Trophoblast cell (in vitro differentiated cells and primary cell): ENCODE data around the gene SF3B3.

ENCODE experiments used
- DNase-seq, 2 donors: peaks; one replicate each; pipeline ENCODE4 v3.0.0-alpha.2; 2016
- H2AFZ ChIP-seq: 2 replicates; pipeline ENCODE4 v1.6.1; 2013; ENCODE audit warnings: low read length, moderate library complexity, mild to moderate bottlenecking; ENCODE audit not compliant: insufficient read depth, poor library complexity
- H2AK5ac ChIP-seq: 2 replicates; pipeline ENCODE4 v1.6.1; 2013; ENCODE audit warnings: mild to moderate bottlenecking, low read length
- H2BK120ac ChIP-seq: 2 replicates; pipeline ENCODE4 v1.6.1; 2013; ENCODE audit warnings: low read length, mild to moderate bottlenecking, moderate library complexity; ENCODE audit not compliant: insufficient read depth, poor library complexity
- H2BK12ac ChIP-seq: 2 replicates; pipeline ENCODE4 v1.6.1; 2013; ENCODE audit warnings: mild to moderate bottlenecking, low read length, moderate library complexity
- H2BK5ac ChIP-seq: 2 replicates; pipeline ENCODE4 v1.6.1; 2013; ENCODE audit warnings: low read length, low read depth, moderate library complexity, mild to moderate bottlenecking; ENCODE audit not compliant: poor library complexity
- H3K14ac ChIP-seq: 2 replicates; pipeline ENCODE4 v1.6.1; 2013; ENCODE audit warnings: mild to moderate bottlenecking, low read length
- H3K18ac ChIP-seq: 2 replicates; pipeline ENCODE4 v1.6.1; 2013; ENCODE audit warnings: mild to moderate bottlenecking, low read length
- H3K23ac ChIP-seq: 2 replicates; pipeline ENCODE4 v1.6.1; 2013; ENCODE audit warnings: low read length
- H3K27ac ChIP-seq: 2 replicates; pipeline ENCODE4 v1.5.1; 2013; ENCODE audit warnings: low read depth, mild to moderate bottlenecking, inconsistent platforms, low read length, moderate library complexity
- H3K27me3 ChIP-seq: 2 replicates; pipeline ENCODE4 v1.6.1; 2013; ENCODE audit warnings: inconsistent platforms, mild to moderate bottlenecking, low read length, moderate library complexity; ENCODE audit not compliant: insufficient read depth
- H3K36me3 ChIP-seq, 2 experiments: 1 replicate in 1 of 2; 2 replicates in 1 of 2; pipeline ENCODE4 v1.6.1; 2013; ENCODE audit warnings: low read length in 2 of 2, mild to moderate bottlenecking in 2 of 2, moderate library complexity in 1 of 2; ENCODE audit not compliant: insufficient read depth in 2 of 2, control insufficient read depth in 1 of 2
- H3K4ac ChIP-seq: 2 replicates; pipeline ENCODE4 v1.6.1; 2013; ENCODE audit warnings: low read depth, mild to moderate bottlenecking, low read length, moderate library complexity
- H3K4me1 ChIP-seq, 2 experiments: 1 replicate in 1 of 2; 2 replicates in 1 of 2; pipeline ENCODE4 v1.6.1; 2013; ENCODE audit warnings: low read length in 2 of 2, mild to moderate bottlenecking in 2 of 2, moderate library complexity in 1 of 2; ENCODE audit not compliant: insufficient read depth in 2 of 2, control insufficient read depth in 1 of 2
- H3K4me2 ChIP-seq: 2 replicates; pipeline ENCODE4 v1.6.1; 2013; ENCODE audit warnings: inconsistent platforms, mild to moderate bottlenecking, low read length, moderate library complexity
- H3K4me3 ChIP-seq: 2 replicates; pipeline ENCODE4 v1.5.1; 2013; ENCODE audit warnings: mild to moderate bottlenecking, low read depth, low read length, inconsistent platforms
- H3K79me1 ChIP-seq: one replicate; pipeline ENCODE4 v1.6.1; 2013; ENCODE audit warnings: low read length
- H3K79me2 ChIP-seq: 2 replicates; pipeline ENCODE4 v1.6.1; 2013; ENCODE audit warnings: low read length, mild to moderate bottlenecking; ENCODE audit not compliant: control insufficient read depth, insufficient read depth, poor library complexity
- H3K9ac ChIP-seq: 2 replicates; pipeline ENCODE4 v1.6.1; 2013; ENCODE audit warnings: mild to moderate bottlenecking, low read length
- H3K9me3 ChIP-seq: 2 replicates; pipeline ENCODE4 v1.6.1; 2013; ENCODE audit warnings: low read depth, mild to moderate bottlenecking, control low read depth, inconsistent platforms, low read length; ENCODE audit not compliant: insufficient read depth
- H4K12ac ChIP-seq: 2 replicates; pipeline ENCODE4 v1.6.1; 2013; ENCODE audit warnings: low read depth, mild to moderate bottlenecking, low read length, moderate library complexity
- H4K8ac ChIP-seq: 2 replicates; pipeline ENCODE4 v1.6.1; 2013; ENCODE audit warnings: low read depth, mild to moderate bottlenecking, low read length, moderate library complexity
- H4K91ac ChIP-seq: one replicate; pipeline ENCODE4 v1.6.1; 2013; ENCODE audit warnings: low read depth, mild to moderate bottlenecking, low read length, moderate library complexity
- WGBS: extraction: QIAGEN DNeasy Blood & Tissue Kit; methylation state at CpG from one replicate; pipeline ENCODE4 v1.1.7; 2013; ENCODE audit warnings: missing lambda C conversion rate; ENCODE audit not compliant: insufficient read length, insufficient coverage; ENCODE audit errors: extremely low coverage; 5-methylcytosine and 5-hydroxymethylcytosine counted together

SF3B3 gene

GRCh38 chr16:70544548-70544947, 20.9 kb downstream of the SF3B3 start:
- no peaks in the 10 kb centered on the region for H3K79me1 ChIP-seq
- no peak overlapping the region for H2AFZ ChIP-seq
- no peaks in the 10 kb centered on the region for H3K4me1 ChIP-seq
- H3K4me2 ChIP-seq, result no peak overlapping the region
- no peaks in the 10 kb centered on the region for H3K79me2 ChIP-seq
- no peak overlapping the region for H4K8ac ChIP-seq
- H2BK5ac ChIP-seq, result peak overlapping the region; percentile 13
- H3K9ac ChIP-seq, result no peak overlapping the region
- DNase-seq, result no peak
- no CpG with 5 or more reads among the region's 1 CpG for WGBS
- no peak overlapping the region for H4K12ac ChIP-seq
- no peak overlapping the region for H2AK5ac ChIP-seq
- H3K23ac ChIP-seq, result no peak overlapping the region
- peaks cover 45 to 66% of the 10 kb centered on the region in 2 experiments for H3K36me3 ChIP-seq
- no peak overlapping the region for H3K14ac ChIP-seq
- H3K9me3 ChIP-seq, result no peaks in the 10 kb centered on the region
- no peak overlapping the region for H2BK120ac ChIP-seq
- H3K4ac ChIP-seq, result no peak overlapping the region
- H3K27me3 ChIP-seq, result no peaks in the 10 kb centered on the region
- no peak overlapping the region for H3K27ac ChIP-seq
- H2BK12ac ChIP-seq, result no peak overlapping the region
- H4K91ac ChIP-seq, result no peak overlapping the region
- H3K4me3 ChIP-seq, result no peak overlapping the region
- H3K18ac ChIP-seq, result peak overlapping the region; percentile 53

GRCh38 chr16:70548936-70549335, 25.3 kb downstream of the SF3B3 start:
- Histone ChIP-seq H2BK120ac (no peak overlapping the region), H3K79me1 (no peaks in the 10 kb centered on the region), H3K79me2 (no peaks in the 10 kb centered on the region), H3K36me3 (peaks cover 37 to 66% of the 10 kb centered on the region in 2 experiments), H3K4me2 (no peak overlapping the region), H3K9me3 (no peaks in the 10 kb centered on the region), H3K4me1 (no peaks in the 10 kb centered on the region), H4K8ac (no peak overlapping the region), H2BK5ac (no peak overlapping the region), H2AFZ (no peak overlapping the region), H3K14ac (no peak overlapping the region), H3K18ac (no peak overlapping the region), H3K23ac (no peak overlapping the region), H3K4ac (no peak overlapping the region), H2BK12ac (no peak overlapping the region), H3K27ac (no peak overlapping the region), H4K12ac (no peak overlapping the region), H3K4me3 (no peak overlapping the region), H3K27me3 (no peaks in the 10 kb centered on the region), H2AK5ac (no peak overlapping the region), H4K91ac (no peak overlapping the region), H3K9ac (no peak overlapping the region)
- WGBS, result 100% methylated on average over 1 of the region's 2 CpGs
- DNase-seq, result peak; percentile 17 to 75

- Histone ChIP-seq H4K91ac (no peak overlapping the region), H2BK5ac (no peak overlapping the region), H3K14ac (no peak overlapping the region), H2BK12ac (no peak overlapping the region), H4K8ac (no peak overlapping the region), H3K27ac (no peak overlapping the region), H4K12ac (no peak overlapping the region), H3K36me3 (peaks cover 35 to 65% of the 10 kb centered on the region in 2 experiments), H2BK120ac (no peak overlapping the region), H3K18ac (no peak overlapping the region), H2AFZ (no peak overlapping the region), H3K27me3 (no peaks in the 10 kb centered on the region), H3K9ac (no peak overlapping the region), H3K79me2 (no peaks in the 10 kb centered on the region), H3K4me1 (no peaks in the 10 kb centered on the region), H2AK5ac (no peak overlapping the region), H3K4me2 (no peak overlapping the region), H3K4me3 (no peak overlapping the region), H3K79me1 (no peaks in the 10 kb centered on the region), H3K9me3 (no peaks in the 10 kb centered on the region), H3K4ac (no peak overlapping the region), H3K23ac (no peak overlapping the region)
- WGBS, result no CpG with 5 or more reads among the region's 1 CpG
- DNase-seq, result no peak
Observed at GRCh38 chr16:70550082-70550481, 26.5 kb downstream of the SF3B3 start.

GRCh38 chr16:70551788-70552187, 28.2 kb downstream of the SF3B3 start:
- Histone ChIP-seq H3K9ac (no peak overlapping the region), H3K27ac (no peak overlapping the region), H2AFZ (no peak overlapping the region), H3K79me2 (no peaks in the 10 kb centered on the region), H3K4me2 (no peak overlapping the region), H3K4me3 (no peak overlapping the region), H3K27me3 (no peaks in the 10 kb centered on the region), H3K79me1 (no peaks in the 10 kb centered on the region), H4K12ac (no peak overlapping the region), H3K14ac (no peak overlapping the region), H3K18ac (no peak overlapping the region), H3K4ac (no peak overlapping the region), H2BK120ac (no peak overlapping the region), H2BK12ac (no peak overlapping the region), H3K36me3 (peaks cover 31 to 70% of the 10 kb centered on the region in 2 experiments), H2BK5ac (no peak overlapping the region), H3K4me1 (no peaks in the 10 kb centered on the region), H3K9me3 (no peaks in the 10 kb centered on the region), H3K23ac (no peak overlapping the region), H4K8ac (no peak overlapping the region), H4K91ac (no peak overlapping the region), H2AK5ac (no peak overlapping the region)
- no peak for DNase-seq
- no CpG with 5 or more reads among the region's 3 CpGs for WGBS
